ENCODE results near the gene KISS1R.
"Not testable (repeated sequence)": the region's sequence is repeated elsewhere in the genome, so short reads cannot be mapped to it uniquely, and the experiment has no call there.

The KISS1R gene

DNA sequence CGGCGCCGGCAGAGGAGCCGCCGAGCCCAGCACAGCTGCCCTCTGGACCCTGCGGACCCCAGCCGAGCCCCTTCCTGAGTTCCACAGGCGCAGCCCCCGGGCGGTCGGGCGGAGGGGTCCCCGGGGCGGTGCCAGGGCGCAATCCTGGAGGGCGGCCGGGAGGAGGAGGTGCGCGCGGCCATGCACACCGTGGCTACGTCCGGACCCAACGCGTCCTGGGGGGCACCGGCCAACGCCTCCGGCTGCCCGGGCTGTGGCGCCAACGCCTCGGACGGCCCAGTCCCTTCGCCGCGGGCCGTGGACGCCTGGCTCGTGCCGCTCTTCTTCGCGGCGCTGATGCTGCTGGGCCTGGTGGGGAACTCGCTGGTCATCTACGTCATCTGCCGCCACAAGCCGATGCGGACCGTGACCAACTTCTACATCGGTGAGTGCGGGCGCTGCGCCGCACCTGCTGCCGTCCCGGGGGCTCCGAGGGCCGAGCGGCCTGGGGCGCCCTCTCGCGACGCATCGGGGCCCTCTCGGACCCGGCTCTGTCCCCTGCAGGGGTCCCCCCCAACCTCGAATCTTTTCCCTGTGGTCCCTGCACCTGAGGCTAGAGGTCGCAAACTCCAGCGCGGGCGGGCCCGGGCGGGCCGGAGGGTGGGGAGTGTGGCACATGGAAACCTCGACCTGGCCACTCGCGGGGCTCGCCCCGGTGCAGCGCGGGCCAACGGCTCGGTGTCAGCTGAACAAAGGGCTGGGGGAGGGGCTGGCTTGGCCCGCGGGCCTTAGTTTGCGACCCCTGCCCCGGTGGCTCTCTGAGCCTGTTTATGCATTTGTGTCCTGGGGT, at the start of gene KISS1R:
TSS of gene KISS1R (plus strand) at position 11 of the 829 bp plus-strand sequence. CDS start at position 181, 170 bp downstream.
- DNase-seq = peak; percentile 36

DNA sequence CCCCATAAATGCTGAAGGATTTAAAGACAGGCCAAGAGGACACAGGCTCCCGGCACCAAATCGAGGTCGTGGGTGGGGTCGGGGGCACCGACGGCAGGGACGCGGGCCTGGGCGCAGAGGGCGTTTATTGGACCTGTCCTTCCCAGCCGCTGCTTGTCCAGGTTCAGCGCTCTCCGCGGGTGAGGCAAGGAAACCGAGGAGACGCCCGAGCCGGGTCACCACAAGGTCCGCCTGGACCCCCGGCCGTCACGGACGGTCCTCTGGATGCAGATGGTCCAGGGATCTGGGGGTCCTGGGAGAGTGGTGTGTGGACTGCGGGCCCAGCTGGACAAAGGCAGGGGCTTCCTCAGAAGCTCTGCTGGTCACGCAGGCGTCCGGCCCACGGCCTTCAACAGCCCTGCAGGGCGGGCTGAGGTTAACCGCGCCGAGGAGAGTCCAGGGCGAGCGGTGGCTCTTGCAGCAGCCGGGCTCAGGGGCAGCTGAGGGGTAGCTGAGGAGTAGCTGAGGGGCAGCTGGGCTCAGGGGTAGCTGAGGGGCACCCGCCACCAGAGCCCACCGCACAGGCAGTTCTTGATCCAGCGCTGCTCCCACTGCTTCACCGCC, 49.2 kb upstream of the KISS1R start:
- DNase-seq = no peak

DNA sequence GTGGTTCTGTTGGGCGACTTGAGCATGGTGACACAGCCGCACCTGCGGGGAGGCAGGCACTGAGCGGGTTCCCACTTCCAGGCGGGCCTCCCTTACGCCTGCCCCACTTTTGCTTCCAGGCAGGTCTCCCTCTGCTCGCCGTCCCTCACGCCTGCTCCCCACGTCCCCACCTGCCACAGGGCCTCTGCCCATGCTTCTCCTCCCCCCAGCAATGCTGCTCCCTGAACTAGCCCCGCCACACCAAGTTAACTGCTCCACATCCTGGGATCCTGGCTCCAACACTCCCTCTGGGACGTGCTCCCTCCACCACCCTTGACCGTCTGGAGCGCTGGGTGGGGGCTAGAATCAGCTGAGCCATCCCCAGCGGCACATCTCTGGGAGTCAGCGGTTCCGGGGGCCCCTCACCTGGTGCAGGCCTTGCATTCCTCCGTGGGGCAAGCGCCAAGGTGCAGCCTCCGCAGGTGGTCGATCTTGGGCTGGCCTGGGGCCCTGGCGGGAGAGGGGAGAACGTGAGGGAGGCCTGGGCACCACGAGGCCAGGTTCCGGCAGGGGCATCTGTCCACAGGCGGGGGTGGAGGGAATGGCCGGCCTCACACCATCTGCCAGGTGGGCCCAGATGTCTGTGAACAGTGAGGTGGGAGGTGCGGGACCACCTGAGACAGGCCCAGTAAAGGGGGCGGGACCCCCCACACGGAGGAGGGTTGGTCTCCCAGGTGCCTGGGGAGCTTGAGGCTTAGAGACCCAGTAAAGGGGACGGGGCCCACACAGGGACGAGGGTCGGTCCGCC, 48.5 kb upstream of the KISS1R start:
- DNase-seq = no peak

DNA sequence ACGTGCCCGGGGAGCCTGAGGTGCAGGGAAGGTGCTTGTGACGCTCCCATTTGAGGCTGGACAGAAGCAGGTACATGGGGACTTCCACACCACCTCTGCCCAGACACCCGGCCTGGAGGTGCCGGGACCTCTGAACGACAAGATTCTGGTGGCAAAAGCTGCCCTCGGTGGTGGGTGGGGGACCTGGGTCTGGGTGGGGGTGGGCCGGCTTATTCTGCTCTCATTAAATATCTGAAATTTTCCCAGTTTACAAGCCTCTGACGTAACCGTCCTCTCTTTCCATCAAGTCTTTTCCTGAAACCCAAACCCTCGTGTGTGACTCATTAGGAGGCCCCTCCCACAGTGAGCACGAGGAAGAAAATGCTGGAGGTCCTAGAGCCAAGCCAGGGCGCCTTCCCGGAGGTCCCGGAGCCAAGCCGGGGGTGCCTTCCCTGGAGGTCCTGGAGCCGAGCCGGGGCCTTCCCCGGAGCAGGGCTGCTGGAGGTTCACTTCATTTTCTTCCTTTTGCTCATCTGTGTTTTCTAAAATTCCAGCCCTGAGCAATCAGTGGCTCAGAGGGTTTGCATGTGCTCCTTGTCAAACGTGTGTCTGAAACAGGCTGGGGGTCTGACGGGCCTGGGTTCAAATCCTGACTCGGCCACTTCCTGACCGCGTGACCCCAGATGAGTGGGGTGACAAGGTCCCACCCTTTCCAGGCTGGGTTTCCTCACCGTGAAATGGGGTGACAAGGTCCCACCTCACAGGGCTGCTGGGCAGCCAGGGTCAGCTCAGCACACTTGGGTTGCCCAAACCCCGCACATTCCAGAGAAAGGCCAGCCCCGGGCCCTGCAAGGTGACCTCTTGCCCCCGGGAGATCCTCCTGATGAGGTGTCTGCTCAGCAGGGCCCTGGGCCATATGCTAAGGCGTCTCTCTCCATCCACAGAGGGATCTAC, 47.6 kb upstream of the KISS1R start:
- no peak for DNase-seq

DNA sequence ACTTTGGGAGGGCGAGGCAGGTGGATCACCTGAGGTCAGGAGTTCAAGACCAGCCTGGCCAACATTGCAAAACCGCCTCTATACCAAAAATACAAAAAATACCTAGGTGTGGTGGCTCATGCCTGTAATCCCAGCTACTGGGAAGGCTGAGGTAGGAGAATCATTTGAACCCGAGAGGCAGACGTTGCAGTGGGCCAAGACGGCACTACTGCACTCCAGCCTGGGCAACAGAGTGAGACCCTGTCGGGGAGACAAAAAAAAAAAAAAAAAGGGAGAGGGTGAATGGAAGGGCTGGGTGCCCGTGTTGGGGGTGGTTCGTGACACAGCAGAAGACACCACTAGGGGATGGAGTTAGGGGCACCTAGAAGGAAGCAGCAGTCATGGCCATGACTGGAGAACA, 46.8 kb upstream of the KISS1R start:
- DNase-seq = no peak

DNA sequence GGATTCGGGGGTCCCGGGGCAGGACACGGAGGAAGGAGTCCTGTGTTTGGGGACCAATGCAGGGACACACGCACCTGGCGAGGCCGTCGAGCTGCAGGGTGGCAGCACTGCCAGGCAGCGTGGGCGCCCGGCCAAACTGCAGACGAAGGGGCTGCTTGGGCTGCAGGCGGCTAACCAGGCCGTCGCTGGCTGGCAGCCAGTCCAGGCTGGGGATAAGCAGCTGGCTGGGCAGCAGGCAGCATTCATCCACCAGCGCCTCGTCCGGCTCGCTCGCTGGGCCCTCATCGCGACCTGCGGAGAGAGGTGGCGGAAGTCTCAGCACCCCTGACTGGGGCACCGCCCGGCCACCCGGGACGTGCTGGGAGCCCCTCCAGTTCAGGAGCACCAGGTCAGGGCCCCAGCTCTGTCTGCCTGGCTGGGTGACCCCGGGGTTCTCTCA, 46.2 kb upstream of the KISS1R start:
- no peak for DNase-seq

DNA sequence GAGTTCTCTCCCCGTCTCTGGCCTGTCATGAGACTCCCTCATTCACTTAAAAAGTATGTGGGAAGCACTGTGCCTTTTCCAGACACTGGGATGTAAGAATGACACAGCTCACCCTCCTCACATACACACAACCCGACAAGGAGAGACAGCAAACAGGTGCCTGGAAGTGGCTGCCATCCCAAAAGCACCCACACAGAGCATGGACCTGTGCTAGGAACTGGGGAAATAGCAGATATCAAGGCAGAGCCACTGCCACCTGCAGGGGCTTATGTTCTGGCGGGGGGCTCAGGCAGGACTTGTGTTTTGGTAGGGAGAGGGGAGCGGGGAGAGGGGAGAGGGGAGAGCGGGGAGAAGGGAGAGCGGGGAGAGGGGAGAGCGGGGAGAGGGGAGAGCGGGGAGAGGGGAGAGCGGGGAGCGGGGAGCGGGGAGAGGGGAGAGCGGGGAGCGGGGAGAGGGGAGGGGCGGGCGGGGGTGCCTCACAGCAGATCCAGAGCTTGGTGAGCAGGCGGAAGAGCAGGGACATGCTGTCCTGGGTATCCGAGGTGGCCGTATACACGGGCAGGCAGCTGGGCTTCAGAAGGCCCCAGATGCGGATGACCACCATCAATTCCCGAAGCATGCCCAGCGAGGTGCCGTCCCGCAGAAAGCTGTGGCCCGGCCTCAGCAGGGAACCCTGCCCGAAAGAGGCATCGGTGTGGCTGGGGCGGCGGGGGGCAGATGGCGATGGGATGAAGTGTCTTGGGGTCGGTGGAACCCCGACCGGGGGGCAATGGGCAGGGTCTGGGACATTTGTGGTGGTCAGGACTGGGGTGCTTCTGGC, 45.5 kb upstream of the KISS1R start:
- DNase-seq = no peak

DNA sequence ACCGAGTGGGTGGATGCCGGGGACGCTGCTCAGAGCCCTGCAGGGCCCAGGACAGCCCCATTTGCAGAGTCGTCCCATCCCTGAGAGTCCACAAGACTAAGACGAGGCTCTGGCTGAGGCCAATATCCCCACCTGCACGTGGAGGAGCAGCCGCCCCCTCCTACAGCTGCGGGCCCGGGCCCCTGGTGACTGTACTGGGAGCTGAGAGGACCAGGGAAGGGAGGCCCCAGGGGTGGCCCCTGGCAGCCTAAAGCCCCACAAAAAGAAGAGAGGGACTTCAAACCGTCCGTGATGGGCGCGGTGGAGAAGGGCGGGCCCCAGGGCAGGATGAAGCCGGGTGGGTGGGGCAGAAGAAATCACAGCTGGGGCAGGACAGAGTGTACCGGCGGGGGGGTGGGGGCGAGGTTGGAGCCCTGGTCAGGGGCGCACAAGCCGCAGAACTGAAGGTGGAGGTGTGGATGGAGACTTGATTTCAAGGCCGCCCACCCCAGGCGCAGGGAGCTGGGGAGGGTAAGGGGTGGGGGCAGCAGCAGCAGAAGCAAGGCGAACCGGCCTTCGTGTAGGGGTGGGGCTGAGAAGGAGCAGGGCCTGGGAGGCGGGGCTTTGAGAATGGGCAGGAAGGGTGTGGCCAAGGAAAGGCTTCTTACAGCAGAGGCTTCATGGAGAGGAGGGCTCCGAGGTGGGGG, 44.7 kb upstream of the KISS1R start:
- no peak for DNase-seq

DNA sequence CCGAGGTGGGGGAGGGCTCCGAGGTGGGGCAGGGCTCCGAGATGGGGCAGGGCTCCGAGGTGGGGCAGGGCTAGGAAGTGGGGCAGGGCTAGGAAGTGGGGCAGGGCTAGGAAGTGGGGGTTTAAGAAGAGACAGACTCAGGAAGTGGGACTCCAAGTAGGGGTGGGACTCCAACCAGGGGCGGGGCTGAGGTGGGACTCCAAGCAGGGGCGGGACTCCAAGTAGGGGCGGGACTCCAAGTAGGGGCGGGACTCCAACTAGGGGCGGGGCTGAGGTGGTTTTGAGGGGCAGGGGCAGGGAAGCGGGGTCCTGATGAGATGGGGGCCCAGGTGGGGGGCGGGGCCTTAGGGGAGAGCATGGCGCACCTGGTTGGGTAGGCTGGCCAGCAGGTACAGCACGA, 44.0 kb upstream of the KISS1R start:
- no peak for DNase-seq

DNA sequence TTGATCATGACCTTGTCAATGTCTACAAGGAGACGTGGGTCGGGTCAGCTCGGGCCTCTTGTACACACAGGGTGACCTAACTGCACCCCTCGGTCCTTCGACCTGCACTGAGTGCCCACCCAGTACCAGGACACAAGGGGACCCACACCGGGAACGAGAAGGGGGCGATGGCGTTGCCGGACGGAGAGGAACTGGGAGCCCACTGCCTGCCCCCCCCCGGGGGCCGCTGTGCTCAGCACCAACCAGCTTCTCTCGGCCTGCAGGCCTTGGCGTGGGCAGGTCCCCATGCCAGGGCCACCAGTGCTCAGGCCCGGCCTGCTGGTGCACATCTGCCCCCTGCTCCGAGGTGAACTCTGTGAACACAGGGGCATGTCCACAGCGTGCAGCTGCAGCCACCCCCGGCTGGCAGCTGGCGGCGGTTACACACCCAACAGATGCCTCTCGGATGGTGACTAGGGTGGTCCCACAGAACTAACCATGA, 43.5 kb upstream of the KISS1R start:
- no peak for DNase-seq

DNA sequence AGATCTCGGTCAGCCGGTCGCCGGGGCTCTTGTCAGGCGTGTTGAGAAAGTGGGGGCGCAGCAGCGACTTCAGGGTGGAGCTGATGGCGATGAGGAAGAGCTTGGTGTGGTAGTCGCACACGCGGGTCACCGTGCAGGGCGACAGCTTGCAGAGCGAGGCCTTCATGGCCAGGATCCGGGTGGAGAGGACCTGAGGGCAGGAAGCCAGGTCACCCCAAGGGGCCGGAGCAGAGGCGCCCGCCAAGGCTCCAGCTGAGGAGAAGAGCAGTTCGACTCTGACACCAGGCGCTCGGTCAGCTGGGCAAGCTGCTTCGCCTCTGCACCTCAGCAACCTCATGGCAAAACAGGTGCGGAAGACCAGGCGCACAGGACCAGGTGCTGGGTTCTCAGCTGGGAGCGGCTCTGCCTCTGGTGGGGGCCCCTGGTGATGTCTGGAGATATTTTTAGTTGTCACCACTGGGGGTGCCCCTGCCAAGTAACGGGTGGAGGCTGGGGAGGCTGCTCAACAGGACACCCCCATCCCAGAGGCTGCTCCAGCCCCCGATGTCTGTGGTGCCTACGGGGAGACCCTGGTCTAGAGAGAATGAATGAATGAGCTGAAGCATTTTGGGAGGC, 41.8 kb upstream of the KISS1R start:
- DNase-seq = no peak

DNA sequence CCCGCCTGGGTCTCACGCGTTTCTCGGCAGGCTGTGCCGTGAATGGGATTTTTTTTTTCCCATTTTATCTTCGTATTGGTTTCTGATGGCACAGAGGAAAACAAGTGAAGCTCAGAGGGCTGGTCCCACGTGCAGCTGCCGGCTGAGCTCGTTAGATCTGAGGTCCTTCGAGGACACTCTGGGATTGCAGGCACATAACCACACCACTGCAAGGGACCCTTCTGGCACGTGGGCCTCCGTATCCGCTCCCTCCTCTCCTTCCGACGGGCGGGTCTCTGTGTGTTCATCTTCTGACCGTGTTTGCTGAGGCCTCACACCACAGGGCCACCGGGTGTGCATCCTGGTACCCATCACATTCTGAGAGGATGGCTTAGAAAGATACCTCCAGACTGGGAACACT, 41.0 kb upstream of the KISS1R start:
- DNase-seq = no peak

DNA sequence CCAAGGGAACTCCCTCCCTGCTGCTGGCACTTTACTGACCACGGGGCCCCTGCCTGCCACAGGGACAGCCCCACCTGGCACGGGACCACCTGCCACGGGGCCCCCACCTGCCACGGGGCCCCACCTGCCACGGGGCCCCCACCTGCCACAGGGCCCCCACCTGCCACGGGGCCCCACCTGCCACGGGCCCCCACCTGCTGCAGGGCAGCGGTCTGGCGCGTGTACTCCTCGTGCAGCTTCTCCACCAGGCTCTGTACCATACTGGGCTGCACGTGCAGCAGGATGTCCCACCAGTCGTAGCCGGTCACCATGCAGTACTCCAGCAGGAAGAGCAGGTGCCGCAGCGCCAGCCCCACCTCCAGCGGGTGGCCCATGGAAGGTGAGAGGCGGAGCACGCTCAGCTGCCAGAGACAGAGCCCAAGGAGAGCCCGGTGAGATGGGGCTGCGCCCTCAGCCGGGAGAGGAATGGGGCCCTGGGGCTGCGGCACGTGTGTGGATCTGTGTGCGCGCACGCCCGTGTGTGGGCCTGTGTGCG, 40.3 kb upstream of the KISS1R start:
- no peak for DNase-seq

DNA sequence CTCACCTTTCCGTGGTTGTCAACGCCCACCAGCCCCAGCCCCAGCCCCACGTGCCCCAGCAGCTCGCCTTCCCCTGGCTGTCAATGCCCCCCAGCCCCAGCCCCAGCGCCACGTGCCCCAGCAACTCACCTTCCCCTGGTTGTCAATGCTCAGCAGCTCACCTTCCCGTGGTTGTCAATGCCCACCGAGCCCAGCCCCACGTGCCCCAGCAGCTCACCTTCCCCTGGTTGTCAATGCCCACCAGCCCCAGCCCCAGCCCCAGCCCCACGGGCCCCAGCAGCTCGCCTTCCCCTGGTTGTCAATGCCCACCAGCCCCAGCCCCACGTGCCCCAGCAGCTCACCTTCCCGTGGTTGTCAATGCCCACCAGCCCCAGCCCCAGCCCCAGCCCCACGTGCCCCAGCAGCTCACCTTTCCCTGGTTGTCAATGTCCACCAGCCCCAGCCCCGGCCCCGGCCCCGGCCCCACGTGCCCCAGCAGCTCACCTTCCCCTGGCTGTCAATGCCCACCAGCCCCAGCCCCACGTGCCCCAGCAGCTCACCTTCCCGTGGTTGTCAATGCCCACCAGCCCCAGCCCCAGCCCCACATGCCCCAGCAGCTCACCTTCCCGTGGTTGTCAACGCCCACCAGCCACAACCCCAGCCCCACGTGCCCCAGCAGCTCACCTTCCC, 39.0 kb upstream of the KISS1R start:
- DNase-seq = not testable (repeated sequence)

DNA sequence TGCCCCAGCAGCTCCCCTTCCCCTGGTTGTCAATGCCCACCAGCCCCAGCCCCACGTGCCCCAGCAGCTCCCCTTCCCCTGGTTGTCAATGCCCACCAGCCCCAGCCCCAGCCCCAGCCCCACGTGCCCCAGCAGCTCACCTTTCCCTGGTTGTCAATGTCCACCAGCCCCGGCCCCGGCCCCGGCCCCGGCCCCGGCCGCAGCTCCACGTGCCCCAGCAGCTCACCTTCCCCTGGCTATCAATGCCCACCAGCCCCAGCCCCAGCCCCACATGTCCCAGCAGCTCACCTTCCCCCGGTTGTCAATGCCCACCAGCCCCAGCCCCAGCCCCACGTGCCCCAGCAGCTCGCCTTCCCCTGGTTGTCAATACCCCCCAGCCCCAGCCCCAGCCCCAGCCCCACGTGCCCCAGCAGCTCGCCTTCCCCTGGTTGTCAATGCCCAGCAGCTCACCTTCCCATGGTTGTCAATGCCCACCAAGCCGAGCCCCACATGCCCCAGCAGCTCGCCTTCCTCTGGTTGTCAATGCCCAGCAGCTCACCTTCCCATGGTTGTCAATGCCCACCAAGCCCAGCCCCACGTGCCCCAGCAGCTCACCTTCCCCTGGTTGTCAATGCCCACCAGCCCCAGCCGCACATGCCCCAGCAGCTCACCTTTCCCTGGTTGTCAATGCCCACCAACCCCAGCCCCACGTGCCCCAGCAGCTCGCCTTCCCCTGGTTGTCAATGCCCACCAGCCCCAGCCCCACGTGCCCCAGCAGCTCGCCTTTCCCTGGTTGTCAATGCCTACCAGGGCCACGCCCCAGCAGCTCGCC, 38.2 kb upstream of the KISS1R start:
- not testable (repeated sequence) for DNase-seq

DNA sequence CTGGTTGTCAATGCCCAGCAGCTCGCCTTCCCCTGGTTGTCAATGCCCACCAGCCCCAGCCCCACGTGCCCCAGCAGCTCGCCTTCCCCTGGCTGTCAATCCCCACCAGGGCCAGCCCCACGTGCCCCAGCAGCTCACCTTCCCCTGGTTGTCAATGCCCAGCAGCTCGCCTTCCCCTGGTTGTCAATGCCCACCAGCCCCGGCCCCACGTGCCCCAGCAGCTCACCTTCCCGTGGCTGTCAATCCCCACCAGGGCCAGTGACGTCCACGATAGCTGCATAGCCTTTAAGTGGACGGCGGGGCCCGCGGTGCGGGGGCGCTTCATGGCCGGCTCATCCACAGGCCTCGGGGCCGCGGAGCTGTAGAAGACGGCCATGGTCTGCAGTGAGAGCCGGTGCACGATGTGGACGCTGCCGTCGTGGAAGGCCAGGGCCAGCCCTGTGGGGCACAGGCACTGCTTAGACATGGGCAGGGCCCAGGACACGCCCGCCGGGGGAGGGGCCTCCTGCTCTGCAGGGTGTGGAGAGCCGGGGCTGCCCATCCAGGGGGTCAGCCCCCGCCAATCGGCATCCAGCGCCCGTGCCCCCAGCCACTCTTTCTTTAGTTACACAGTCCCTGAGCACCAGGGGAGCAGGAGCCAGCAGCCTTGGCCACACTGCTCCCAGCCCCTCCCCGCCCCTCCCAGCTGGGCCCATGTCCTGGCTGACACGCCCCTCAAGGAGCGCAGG, 37.3 kb upstream of the KISS1R start:
- DNase-seq = no peak

DNA sequence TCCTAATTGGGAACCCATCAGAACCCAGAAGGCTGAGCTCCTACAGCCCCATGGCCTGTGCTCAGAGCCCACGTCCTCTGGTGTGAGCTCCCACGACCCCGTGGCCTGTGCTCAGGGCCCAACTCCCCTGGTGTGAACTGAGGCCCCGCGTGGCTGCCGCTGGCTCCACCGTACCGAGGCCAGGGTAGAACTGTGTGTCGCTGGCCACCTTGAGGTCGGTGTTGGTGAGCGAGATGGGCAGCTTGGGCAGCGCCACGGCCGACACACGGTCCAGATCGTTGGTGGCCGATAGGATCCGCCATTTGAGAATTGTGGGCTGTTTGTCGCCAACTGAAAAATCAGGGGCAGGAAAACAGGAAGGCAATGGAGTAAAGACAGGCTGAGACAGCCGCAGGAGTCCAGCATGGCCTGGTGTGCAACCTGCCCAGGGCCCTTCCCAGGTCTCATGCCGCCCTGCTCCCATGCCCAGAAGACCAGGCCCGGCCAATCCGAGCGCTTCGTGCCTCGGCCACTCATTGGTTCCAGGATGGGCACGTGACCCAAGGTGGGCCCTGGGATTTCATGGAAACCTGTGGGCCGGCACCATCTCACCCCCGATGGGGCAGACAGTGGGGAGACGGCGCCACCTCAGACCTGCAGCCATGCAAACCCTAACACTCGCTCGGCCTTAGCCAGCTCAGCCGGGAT, 35.6 kb upstream of the KISS1R start:
- no peak for DNase-seq
